Hepatocyte (in vitro differentiated cells): ENCODE results near the gene ATF7IP2.

Experiments used
- CTCF ChIP-seq: fragments of 200-600 bp; sonication (generic); IDR thresholded peaks from 2 replicates; pipeline ENCODE4 v1.5.1; 2016; ENCODE audit warnings: antibody characterized with exemption, mild to moderate bottlenecking; ENCODE audit not compliant: poor library complexity
- EZH2 ChIP-seq: fragments of 200-600 bp; sonication (generic); IDR thresholded peaks from 2 replicates; pipeline ENCODE4 v1.6.1; 2016; ENCODE audit warnings: antibody characterized with exemption, mild to moderate bottlenecking, borderline replicate concordance

DNA sequence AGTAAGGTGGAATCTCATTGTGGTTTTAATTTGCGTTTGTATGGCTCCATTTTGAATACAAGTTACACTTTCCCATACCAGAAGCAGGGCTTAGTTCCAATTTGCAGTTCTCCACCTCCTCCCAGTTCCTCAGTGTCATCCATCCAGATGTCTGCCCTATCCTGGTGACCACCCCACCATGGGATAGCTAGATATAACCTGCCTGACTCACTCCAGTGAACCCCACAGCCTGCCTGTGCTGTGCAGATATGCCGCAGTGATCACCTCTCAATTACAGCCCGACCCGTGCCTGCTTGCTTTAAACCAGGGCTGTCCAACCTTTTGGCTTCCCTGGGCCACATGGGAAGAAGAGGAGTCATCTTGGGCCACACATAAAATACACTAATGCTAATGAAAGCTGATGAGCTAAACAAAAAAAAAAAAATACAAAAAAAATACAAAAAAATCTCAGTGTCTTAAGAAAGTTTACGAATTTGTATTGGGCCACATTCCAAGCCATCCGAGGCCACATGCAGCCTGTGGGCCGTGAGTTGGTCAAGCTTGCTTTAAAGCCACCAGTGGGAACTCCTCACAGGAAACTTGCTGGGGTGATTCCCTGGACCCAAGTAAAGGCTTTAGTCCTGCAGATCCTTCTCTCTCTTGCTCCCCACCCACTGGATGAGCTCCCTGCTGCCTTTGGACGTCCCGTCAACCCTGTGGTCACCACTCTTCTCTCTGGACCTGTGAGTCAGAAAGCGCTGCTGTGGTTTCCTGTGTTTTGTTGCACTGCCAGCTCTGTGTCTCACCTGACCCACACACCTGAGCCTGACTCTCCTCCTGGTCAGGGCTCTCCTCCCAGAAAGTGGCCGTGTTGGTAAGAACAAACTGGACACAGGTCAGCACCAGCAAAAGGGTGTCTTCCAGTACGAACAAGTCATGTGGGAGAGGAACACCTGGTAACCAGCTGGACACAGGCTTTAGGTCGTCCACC, 111.6 kb downstream of the ATF7IP2 start:
- TF ChIP-seq CTCF (no peak), EZH2 (no peak)
